WTC11 (cell line): ENCODE data around the gene TTC28. TPM values are rescaled to one million over a fixed set of nuclear protein-coding genes. Genes with fewer than 3 reads are reported as not detected.
"Not testable (repeated sequence)": the region's sequence is repeated elsewhere in the genome, so short reads cannot be mapped to it uniquely, and the experiment has no call there.

ENCODE experiments used
- ATAC-seq: fragments of 200-7000 bp; cut with Tn5 transposase; 2 replicates; pipeline ENCODE4 v1.10.0; 2021; ENCODE audit warnings: mild to moderate bottlenecking, moderate library complexity
- CTCF ChIA-PET: fragments of 300-600 bp; sonication (Branson Sonifier 250); formaldehyde crosslinking; loops from one replicate; lab custom pipeline; 2021; ENCODE audit warnings: antibody characterized with exemption; lab: Charles Lee
- POLR2A ChIA-PET: fragments of 350-600 bp; sonication (Branson Sonifier 250); formaldehyde crosslinking; loops from one replicate; lab custom pipeline; 2021; ENCODE audit warnings: antibody characterized with exemption; lab: Charles Lee
- DNase-seq: peaks from one replicate; pipeline ENCODE4 v3.0.0; 2021; ENCODE audit warnings: low spot score
- H3K27ac Mint-ChIP-seq: 2 replicates; pipeline ENCODE4 v1.8.0; 2021; ENCODE audit warnings: mixed read lengths
- H3K27me3 Mint-ChIP-seq: 2 replicates; pipeline ENCODE4 v1.8.0; 2021; ENCODE audit warnings: low read depth, mild to moderate bottlenecking, moderate library complexity, mixed read lengths
- H3K36me3 Mint-ChIP-seq: 2 replicates; pipeline ENCODE4 v1.8.0; 2021; ENCODE audit warnings: mixed read lengths
- H3K4me1 Mint-ChIP-seq: 2 replicates; pipeline ENCODE4 v1.8.0; 2022; ENCODE audit warnings: mixed read lengths
- H3K4me3 Mint-ChIP-seq: 2 replicates; pipeline ENCODE4 v1.8.0; 2021; ENCODE audit warnings: mild to moderate bottlenecking, moderate library complexity, mixed read lengths
- H3K9me3 Mint-ChIP-seq: 2 replicates; pipeline ENCODE4 v1.8.0; 2021; ENCODE audit warnings: mixed read lengths
- CREM ChIP-seq: sonication (generic); formaldehyde crosslinking; IDR thresholded peaks from 2 replicates; pipeline ENCODE4 v1.8.1; 2022; ENCODE audit warnings: mild to moderate bottlenecking, missing genetic modification reagents, moderate library complexity
- EMX1 ChIP-seq: fragments of 250-450 bp; sonication (Bioruptor Pico); IDR thresholded peaks from 2 replicates; pipeline ENCODE4 v1.8.0; 2021; ENCODE audit warnings: mild to moderate bottlenecking
- ETV6 ChIP-seq: sonication (generic); formaldehyde crosslinking; IDR thresholded peaks from 2 replicates; pipeline ENCODE4 v1.8.1; 2022; ENCODE audit warnings: mild to moderate bottlenecking, missing genetic modification reagents
- SP1 ChIP-seq: sonication (generic); formaldehyde crosslinking; conservative IDR thresholded peaks from 2 replicates; pipeline ENCODE4 v1.8.1; 2022; ENCODE audit warnings: missing genetic modification reagents
- TCF7 ChIP-seq: sonication (generic); formaldehyde crosslinking; IDR thresholded peaks from 2 replicates; pipeline ENCODE4 v1.8.0; 2022; ENCODE audit warnings: mild to moderate bottlenecking, low read depth, missing genetic modification reagents, moderate library complexity
- TEAD1 ChIP-seq: sonication (generic); formaldehyde crosslinking; IDR thresholded peaks from 2 replicates; pipeline ENCODE4 v1.8.0; 2022; ENCODE audit warnings: mild to moderate bottlenecking, missing genetic modification reagents
- ZNF263 ChIP-seq: sonication (generic); formaldehyde crosslinking; IDR thresholded peaks from 2 replicates; pipeline ENCODE4 v1.8.1; 2022; ENCODE audit warnings: low read depth, mild to moderate bottlenecking, moderate library complexity, missing genetic modification reagents
- total RNA-seq: library from RNA; stranded (reverse); gene quantifications from 3 replicates; pipeline ENCODE4 v1.2.3, GENCODE V29; 2021
- TF ChIP-seq, protein P1 (sequence below): sonication (generic); formaldehyde crosslinking; IDR thresholded peaks from 2 replicates; pipeline ENCODE4 v1.8.0; 2022; ENCODE audit warnings: mild to moderate bottlenecking, missing genetic modification reagents
- TF ChIP-seq, protein P2 (sequence below): sonication (generic); formaldehyde crosslinking; conservative IDR thresholded peaks from 2 replicates; pipeline ENCODE4 v1.8.1; 2023; ENCODE audit warnings: mild to moderate bottlenecking, low read depth, missing genetic modification reagents, moderate library complexity
- TF ChIP-seq, protein P3 (sequence below): sonication (generic); formaldehyde crosslinking; IDR thresholded peaks from 2 replicates; pipeline ENCODE4 v1.8.0; 2023; ENCODE audit warnings: missing genetic modification reagents
- TF ChIP-seq, protein P4 (sequence below): fragments of 250-450 bp; sonication (Bioruptor Pico); IDR thresholded peaks from 2 replicates; pipeline ENCODE4 v1.9.0; 2021; ENCODE audit warnings: mild to moderate bottlenecking, borderline replicate concordance

TTC28 gene
- total RNA-seq, 1 experiment from 2014 or later = 13.0 TPM

DNA sequence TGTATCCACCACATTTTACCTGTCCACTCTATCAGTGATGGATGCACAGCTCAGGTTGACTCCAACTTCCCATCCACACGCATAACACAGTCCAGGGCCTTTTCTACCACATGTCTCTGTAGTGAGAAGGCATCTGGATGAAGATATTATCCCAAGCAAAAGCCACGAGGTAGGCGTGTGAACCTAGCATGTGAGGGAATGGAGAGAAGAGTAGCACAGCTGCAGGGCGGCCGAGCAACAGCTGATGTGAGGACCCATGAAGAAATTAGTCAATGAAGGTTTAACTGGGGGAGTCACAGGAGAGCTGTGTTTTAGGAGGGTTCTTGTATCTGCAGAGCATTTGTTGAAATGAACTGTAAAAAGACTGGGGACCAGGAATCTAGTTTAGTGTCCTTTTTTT lies 616.0 kb downstream of the TTC28 start:
- no peak overlapping the region for H3K4me3 Mint-ChIP-seq
- no peak for DNase-seq
- peaks cover 3% of the 10 kb centered on the region; the same call in 1 of the 2 replicates for H3K36me3 Mint-ChIP-seq
- no peaks in the 10 kb centered on the region for H3K4me1 Mint-ChIP-seq
- CTCF ChIA-PET = interaction anchor here (1.9 kb wide), 1 partner anchor 12 kb away, joined by 6 read pairs; no protein-coding TSS in a partner anchor
- H3K27ac Mint-ChIP-seq = no peak overlapping the region
- POLR2A ChIA-PET = no interaction called here
- peaks cover 4% of the 10 kb centered on the region; the same call in 1 of the 2 replicates for H3K27me3 Mint-ChIP-seq
- H3K9me3 Mint-ChIP-seq = peaks cover 12% of the 10 kb centered on the region
- TF ChIP-seq ZNF263 (CRISPR knock-in tag) (no peak), ETV6 (CRISPR knock-in tag) (no peak), TCF7 (CRISPR knock-in tag) (no peak), EMX1 (no peak)
- TF ChIP-seq, protein P1, sequence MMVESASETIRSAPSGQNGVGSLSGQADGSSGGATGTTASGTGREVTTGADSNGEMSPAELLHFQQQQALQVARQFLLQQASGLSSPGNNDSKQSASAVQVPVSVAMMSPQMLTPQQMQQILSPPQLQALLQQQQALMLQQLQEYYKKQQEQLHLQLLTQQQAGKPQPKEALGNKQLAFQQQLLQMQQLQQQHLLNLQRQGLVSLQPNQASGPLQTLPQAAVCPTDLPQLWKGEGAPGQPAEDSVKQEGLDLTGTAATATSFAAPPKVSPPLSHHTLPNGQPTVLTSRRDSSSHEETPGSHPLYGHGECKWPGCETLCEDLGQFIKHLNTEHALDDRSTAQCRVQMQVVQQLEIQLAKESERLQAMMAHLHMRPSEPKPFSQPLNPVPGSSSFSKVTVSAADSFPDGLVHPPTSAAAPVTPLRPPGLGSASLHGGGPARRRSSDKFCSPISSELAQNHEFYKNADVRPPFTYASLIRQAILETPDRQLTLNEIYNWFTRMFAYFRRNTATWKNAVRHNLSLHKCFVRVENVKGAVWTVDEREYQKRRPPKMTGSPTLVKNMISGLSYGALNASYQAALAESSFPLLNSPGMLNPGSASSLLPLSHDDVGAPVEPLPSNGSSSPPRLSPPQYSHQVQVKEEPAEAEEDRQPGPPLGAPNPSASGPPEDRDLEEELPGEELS (CRISPR knock-in tag) = no peak
- TF ChIP-seq, protein P2, sequence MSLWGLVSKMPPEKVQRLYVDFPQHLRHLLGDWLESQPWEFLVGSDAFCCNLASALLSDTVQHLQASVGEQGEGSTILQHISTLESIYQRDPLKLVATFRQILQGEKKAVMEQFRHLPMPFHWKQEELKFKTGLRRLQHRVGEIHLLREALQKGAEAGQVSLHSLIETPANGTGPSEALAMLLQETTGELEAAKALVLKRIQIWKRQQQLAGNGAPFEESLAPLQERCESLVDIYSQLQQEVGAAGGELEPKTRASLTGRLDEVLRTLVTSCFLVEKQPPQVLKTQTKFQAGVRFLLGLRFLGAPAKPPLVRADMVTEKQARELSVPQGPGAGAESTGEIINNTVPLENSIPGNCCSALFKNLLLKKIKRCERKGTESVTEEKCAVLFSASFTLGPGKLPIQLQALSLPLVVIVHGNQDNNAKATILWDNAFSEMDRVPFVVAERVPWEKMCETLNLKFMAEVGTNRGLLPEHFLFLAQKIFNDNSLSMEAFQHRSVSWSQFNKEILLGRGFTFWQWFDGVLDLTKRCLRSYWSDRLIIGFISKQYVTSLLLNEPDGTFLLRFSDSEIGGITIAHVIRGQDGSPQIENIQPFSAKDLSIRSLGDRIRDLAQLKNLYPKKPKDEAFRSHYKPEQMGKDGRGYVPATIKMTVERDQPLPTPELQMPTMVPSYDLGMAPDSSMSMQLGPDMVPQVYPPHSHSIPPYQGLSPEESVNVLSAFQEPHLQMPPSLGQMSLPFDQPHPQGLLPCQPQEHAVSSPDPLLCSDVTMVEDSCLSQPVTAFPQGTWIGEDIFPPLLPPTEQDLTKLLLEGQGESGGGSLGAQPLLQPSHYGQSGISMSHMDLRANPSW (CRISPR knock-in tag) = no peak
- TF ChIP-seq, protein P3, sequence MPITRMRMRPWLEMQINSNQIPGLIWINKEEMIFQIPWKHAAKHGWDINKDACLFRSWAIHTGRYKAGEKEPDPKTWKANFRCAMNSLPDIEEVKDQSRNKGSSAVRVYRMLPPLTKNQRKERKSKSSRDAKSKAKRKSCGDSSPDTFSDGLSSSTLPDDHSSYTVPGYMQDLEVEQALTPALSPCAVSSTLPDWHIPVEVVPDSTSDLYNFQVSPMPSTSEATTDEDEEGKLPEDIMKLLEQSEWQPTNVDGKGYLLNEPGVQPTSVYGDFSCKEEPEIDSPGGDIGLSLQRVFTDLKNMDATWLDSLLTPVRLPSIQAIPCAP (CRISPR knock-in tag) = no peak
- TF ChIP-seq, protein P4, sequence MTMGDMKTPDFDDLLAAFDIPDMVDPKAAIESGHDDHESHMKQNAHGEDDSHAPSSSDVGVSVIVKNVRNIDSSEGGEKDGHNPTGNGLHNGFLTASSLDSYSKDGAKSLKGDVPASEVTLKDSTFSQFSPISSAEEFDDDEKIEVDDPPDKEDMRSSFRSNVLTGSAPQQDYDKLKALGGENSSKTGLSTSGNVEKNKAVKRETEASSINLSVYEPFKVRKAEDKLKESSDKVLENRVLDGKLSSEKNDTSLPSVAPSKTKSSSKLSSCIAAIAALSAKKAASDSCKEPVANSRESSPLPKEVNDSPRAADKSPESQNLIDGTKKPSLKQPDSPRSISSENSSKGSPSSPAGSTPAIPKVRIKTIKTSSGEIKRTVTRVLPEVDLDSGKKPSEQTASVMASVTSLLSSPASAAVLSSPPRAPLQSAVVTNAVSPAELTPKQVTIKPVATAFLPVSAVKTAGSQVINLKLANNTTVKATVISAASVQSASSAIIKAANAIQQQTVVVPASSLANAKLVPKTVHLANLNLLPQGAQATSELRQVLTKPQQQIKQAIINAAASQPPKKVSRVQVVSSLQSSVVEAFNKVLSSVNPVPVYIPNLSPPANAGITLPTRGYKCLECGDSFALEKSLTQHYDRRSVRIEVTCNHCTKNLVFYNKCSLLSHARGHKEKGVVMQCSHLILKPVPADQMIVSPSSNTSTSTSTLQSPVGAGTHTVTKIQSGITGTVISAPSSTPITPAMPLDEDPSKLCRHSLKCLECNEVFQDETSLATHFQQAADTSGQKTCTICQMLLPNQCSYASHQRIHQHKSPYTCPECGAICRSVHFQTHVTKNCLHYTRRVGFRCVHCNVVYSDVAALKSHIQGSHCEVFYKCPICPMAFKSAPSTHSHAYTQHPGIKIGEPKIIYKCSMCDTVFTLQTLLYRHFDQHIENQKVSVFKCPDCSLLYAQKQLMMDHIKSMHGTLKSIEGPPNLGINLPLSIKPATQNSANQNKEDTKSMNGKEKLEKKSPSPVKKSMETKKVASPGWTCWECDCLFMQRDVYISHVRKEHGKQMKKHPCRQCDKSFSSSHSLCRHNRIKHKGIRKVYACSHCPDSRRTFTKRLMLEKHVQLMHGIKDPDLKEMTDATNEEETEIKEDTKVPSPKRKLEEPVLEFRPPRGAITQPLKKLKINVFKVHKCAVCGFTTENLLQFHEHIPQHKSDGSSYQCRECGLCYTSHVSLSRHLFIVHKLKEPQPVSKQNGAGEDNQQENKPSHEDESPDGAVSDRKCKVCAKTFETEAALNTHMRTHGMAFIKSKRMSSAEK (CRISPR knock-in tag) = no peak
- no peak for ATAC-seq

DNA sequence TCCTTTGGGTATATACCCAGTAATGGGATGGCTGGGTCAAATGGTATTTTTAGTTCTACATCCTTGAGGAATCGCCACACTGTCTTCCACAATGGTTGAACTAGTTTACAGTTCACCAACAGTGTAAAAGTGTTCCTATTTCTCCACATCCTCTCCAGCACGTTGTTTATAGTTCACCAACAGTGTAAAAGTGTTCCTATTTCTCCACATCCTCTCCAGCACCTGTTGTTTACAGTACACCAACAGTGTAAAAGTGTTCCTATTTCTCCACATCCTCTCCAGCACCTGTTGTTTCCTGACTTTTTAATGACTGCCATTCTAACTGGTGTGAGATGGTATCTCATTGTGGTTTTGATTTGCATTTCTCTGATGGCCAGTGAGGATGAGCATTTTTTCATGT lies 619.0 kb downstream of the TTC28 start:
- ATAC-seq, POLR2A ChIA-PET, H3K4me1 Mint-ChIP-seq, H3K4me3 Mint-ChIP-seq, DNase-seq, H3K36me3 Mint-ChIP-seq, H3K27me3 Mint-ChIP-seq, CTCF ChIA-PET, H3K27ac Mint-ChIP-seq: not testable (repeated sequence)
- peaks cover 12% of the 10 kb centered on the region for H3K9me3 Mint-ChIP-seq

DNA sequence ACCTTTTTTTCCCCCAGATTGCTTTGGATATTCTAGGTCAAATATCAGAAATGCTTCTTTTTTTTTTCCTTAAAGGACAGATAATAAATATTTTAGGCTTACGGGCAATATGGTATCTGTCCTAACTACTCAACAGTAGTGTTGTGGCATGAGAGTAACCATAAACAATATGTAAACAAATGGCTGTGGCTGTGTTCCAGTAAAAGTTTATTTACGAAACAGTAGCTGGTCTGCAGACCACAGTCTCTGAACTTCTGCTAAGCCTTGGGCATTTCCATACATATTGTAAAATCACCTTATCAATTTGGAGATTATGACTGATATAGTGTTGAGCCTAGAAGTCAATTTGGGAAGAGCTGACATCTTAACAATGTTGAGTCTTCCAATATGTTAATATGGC lies 621.6 kb downstream of the TTC28 start:
- DNase-seq (no peak), ATAC-seq (no peak)
- Mint-ChIP-seq H3K36me3 (peaks cover 3% of the 10 kb centered on the region; the same call in 1 of the 2 replicates), H3K9me3 (peaks cover 12% of the 10 kb centered on the region), H3K4me1 (no peaks in the 10 kb centered on the region; the same call in 1 of the 2 replicates), H3K4me3 (no peak overlapping the region), H3K27ac (no peak overlapping the region), H3K27me3 (peaks cover 4% of the 10 kb centered on the region; the same call in 1 of the 2 replicates)
- ChIA-PET CTCF (no interaction called here), POLR2A (no interaction called here)
- TF ChIP-seq TEAD1 (CRISPR knock-in tag) = no peak
- no peak for TF ChIP-seq CREM
- TF ChIP-seq SP1 (CRISPR knock-in tag) = no peak
